Body of pancreas (tissue), 4 donors: ENCODE data around the gene NIT1. TPM values are rescaled to one million over a fixed set of nuclear protein-coding genes. Genes with fewer than 3 reads are reported as not detected.

Source experiments
- ATAC-seq: fragments of 150-250 bp; one replicate; pipeline ENCODE4 v1.9.1; 2016
- DNase-seq, 4 donors: peaks; one replicate each; pipeline ENCODE4 v3.0.0-alpha.2; 2019
- H3K27ac ChIP-seq, 4 donors: fragments of 200-600 bp; sonication (generic); 1 replicate in 3 of 4; 2 replicates in 1 of 4; pipeline versions ENCODE4 v1.5.1 to v1.6.1; 2016 to 2019; ENCODE audit warnings: mild to moderate bottlenecking in 1 of 4, mixed read lengths in 1 of 4, moderate library complexity in 1 of 4
- H3K27me3 ChIP-seq, 2 donors: fragments of 200-600 bp; sonication (generic); one replicate each; pipeline ENCODE4 v1.6.0; 2016; ENCODE audit warnings: mild to moderate bottlenecking in 1 of 2
- H3K36me3 ChIP-seq, 2 donors: fragments of 200-600 bp; sonication (generic); replicated peaks in 1 of 2; 2 replicates each; pipeline ENCODE4 v1.5.1; 2016; ENCODE audit warnings: low read depth in 2 of 2; ENCODE audit not compliant: insufficient read depth in 1 of 2
- H3K4me1 ChIP-seq: fragments of 200-600 bp; sonication (generic); one replicate; pipeline ENCODE4 v1.6.0; 2016
- H3K4me3 ChIP-seq, 2 donors: fragments of 200-600 bp; sonication (generic); 1 replicate in 1 of 2; 2 replicates in 1 of 2; pipeline ENCODE4 v1.5.1; 2016 to 2019
- H3K9me3 ChIP-seq, 3 donors: fragments of 200-600 bp; sonication (generic); 1 replicate in 2 of 3; 2 replicates in 1 of 3; pipeline ENCODE4 v1.5.1; 2016
- CTCF ChIP-seq, 7 experiments: fragments of 450-650 bp in 4 of 7; fragments of 200-600 bp in 3 of 7; sonication (generic) in 3 of 7; IDR thresholded peaks; one replicate each; pipeline ENCODE4 v1.5.1; 2016 to 2019; ENCODE audit warnings: antibody characterized with exemption in 7 of 7
- POLR2A ChIP-seq, 3 donors: fragments of 450-650 bp; IDR thresholded peaks; one replicate each; pipeline ENCODE4 v1.6.1; 2016; ENCODE audit warnings: antibody characterized with exemption in 3 of 3, mild to moderate bottlenecking in 2 of 3
- WGBS, 2 donors: methylation state at CpG; one replicate each; pipeline ENCODE4 v1.1.5; 2017; 5-methylcytosine and 5-hydroxymethylcytosine counted together
- intact Hi-C: fragments of 100-400 bp; cut with DNase I; formaldehyde crosslinking; loops from one replicate; pipeline ENCODE4 v1.15.1; 2023
- total RNA-seq, 2 donors: library from RNA; depleted of rRNA; stranded (reverse); fragments of >200 nt; gene quantifications; one replicate each; pipeline ENCODE4 v1.1.0, GENCODE V29; 2016

Gene NIT1
- total RNA-seq, 2 donors from 2014 or later: 22.8 to 38.6 TPM

- H3K27me3 ChIP-seq: no peaks in the 10 kb centered on the region
- intact Hi-C loops: no loop called here
- DNase-seq: no peak
- peak overlapping the region; percentile 88 to 95 (median 91) for H3K27ac ChIP-seq
- no peak for TF ChIP-seq POLR2A (IDR thresholded peaks at IDR 0.05)
- H3K4me3 ChIP-seq: peak overlapping the region; percentile 66 to 91
- no peak for ATAC-seq
- H3K9me3 ChIP-seq: no peaks in the 10 kb centered on the region
- 1 to 3% methylated on average over 20 to 22 of the region's 22 CpGs for WGBS, 2 donors
- H3K36me3 ChIP-seq: peaks cover 0 to 1% of the 10 kb centered on the region in 2 donors
- peaks cover 42% of the 10 kb centered on the region for H3K4me1 ChIP-seq
Observed at GRCh38 chr1:161131523-161132409, 13.9 kb downstream of the NIT1 start.

- intact Hi-C loops: no loop called here
- peak; percentile 94 for ATAC-seq
- WGBS, 2 donors: 0 to 1% methylated on average over 26 to 68 of the region's 68 CpGs
Observed at GRCh38 chr1:161132410-161133219, 14.7 kb downstream of the NIT1 start, which contains the start of gene DEDD. Gene DEDD (minus strand): TSS chr1:161132667. CDS start chr1:161124462, 8,205 bp downstream.

GRCh38 chr1:161133220-161133740, 15.4 kb downstream of the NIT1 start:
- DNase-seq (no peak), ATAC-seq (no peak)
- H3K27ac ChIP-seq: peak overlapping the region; percentile 88 to 95 (median 91)
- H3K36me3 ChIP-seq: no peaks in the 10 kb centered on the region
- no peaks in the 10 kb centered on the region for H3K27me3 ChIP-seq
- no peak for TF ChIP-seq CTCF (IDR thresholded peaks at IDR 0.05)
- TF ChIP-seq POLR2A (IDR thresholded peaks at IDR 0.05): no peak
- WGBS, 2 donors: 3 to 4% methylated on average over 11 of the region's 11 CpGs
- no peaks in the 10 kb centered on the region for H3K9me3 ChIP-seq
- intact Hi-C loops: no loop called here
- peaks cover 42% of the 10 kb centered on the region for H3K4me1 ChIP-seq
- peak overlapping the region; percentile 66 to 91 for H3K4me3 ChIP-seq

More at GRCh38 chr1:161132410-161133219, 14.7 kb downstream of the NIT1 start, which contains the start of gene DEDD:
- peaks cover 42% of the 10 kb centered on the region for H3K4me1 ChIP-seq
- H3K9me3 ChIP-seq: no peaks in the 10 kb centered on the region
- peak within 1 kb of the TSS; percentile 88 to 95 (median 91) for H3K27ac ChIP-seq
- TF ChIP-seq CTCF (IDR thresholded peaks at IDR 0.05): no peak
- peak; percentile 38 to 62 (median 53) for TF ChIP-seq POLR2A (IDR thresholded peaks at IDR 0.05)
- H3K36me3 ChIP-seq: peaks cover 0 to 1% of the 10 kb centered on the region in 2 donors
- DNase-seq: peak; percentile 92 to 97 (median 94)
- peak within 1 kb of the TSS; percentile 66 to 91 for H3K4me3 ChIP-seq
- H3K27me3 ChIP-seq: no peaks in the 10 kb centered on the region

- H3K27me3 ChIP-seq: no peaks in the 10 kb centered on the region
- H3K36me3 ChIP-seq: no peaks in the 10 kb centered on the region
- ATAC-seq: no peak
- no peak overlapping the region for H3K4me3 ChIP-seq
- TF ChIP-seq POLR2A (IDR thresholded peaks at IDR 0.05) (no peak), CTCF (IDR thresholded peaks at IDR 0.05) (no peak)
- no peak overlapping the region for H3K27ac ChIP-seq
- DNase-seq: no peak
- H3K4me1 ChIP-seq: peaks cover 15% of the 10 kb centered on the region
- H3K9me3 ChIP-seq: no peaks in the 10 kb centered on the region
- 82 to 86% methylated on average over 3 of the region's 3 CpGs for WGBS, 2 donors
- intact Hi-C loops: no loop called here
Observed at GRCh38 chr1:161137881-161138280, 20.0 kb downstream of the NIT1 start.

- intact Hi-C loops: no loop called here
- Histone ChIP-seq H3K27ac (no peak overlapping the region), H3K27me3 (no peaks in the 10 kb centered on the region), H3K4me3 (no peak overlapping the region), H3K4me1 (peaks cover 15% of the 10 kb centered on the region), H3K9me3 (no peaks in the 10 kb centered on the region), H3K36me3 (no peaks in the 10 kb centered on the region)
- 64 to 90% methylated on average over 1 of the region's 1 CpG for WGBS, 2 donors
- no peak for ATAC-seq
- no peak for DNase-seq
- TF ChIP-seq POLR2A (IDR thresholded peaks at IDR 0.05): no peak
- no peak for TF ChIP-seq CTCF (IDR thresholded peaks at IDR 0.05)
Observed at GRCh38 chr1:161138431-161138830, 20.5 kb downstream of the NIT1 start.
